Lung (tissue), 12 donors: ENCODE measurements around the gene FRMD4A. TPM values are rescaled to one million over a fixed set of nuclear protein-coding genes. Genes with fewer than 3 reads are reported as not detected.

Experiments
- ATAC-seq: fragments of 200-7000 bp; cut with Tn5 transposase; one replicate; pipeline ENCODE4 v1.9.1; 2020; ENCODE audit warnings: moderate number of reproducible peaks; ENCODE audit not compliant: insufficient read depth, low FRiP score
- DNase-seq, 3 donors: peaks; one replicate each; pipeline ENCODE4 v3.0.0-alpha.2; 2013 to 2017
- H3K27ac ChIP-seq, 2 donors: one replicate each; pipeline ENCODE4 v1.5.1; 2013; ENCODE audit warnings: mild to moderate bottlenecking in 2 of 2, moderate library complexity in 2 of 2, control low read depth in 1 of 2, inconsistent platforms in 1 of 2, low read depth in 1 of 2, low read length in 1 of 2
- H3K27me3 ChIP-seq, 3 donors: one replicate each; pipeline ENCODE4 v1.5.1; 2013; ENCODE audit warnings: low read length in 2 of 3; ENCODE audit not compliant: control insufficient read depth in 3 of 3, insufficient read depth in 3 of 3
- H3K36me3 ChIP-seq, 4 donors: one replicate each; pipeline ENCODE4 v1.5.1; 2013; ENCODE audit warnings: low read length in 4 of 4, mild to moderate bottlenecking in 1 of 4, moderate library complexity in 1 of 4; ENCODE audit not compliant: control insufficient read depth in 4 of 4, insufficient read depth in 4 of 4
- H3K4me1 ChIP-seq, 5 donors: one replicate each; pipeline ENCODE4 v1.5.1; 2013; ENCODE audit warnings: low read length in 5 of 5, mild to moderate bottlenecking in 2 of 5, moderate library complexity in 1 of 5; ENCODE audit not compliant: control insufficient read depth in 5 of 5, insufficient read depth in 5 of 5
- H3K4me3 ChIP-seq: one replicate; pipeline ENCODE4 v1.5.1; 2013; ENCODE audit warnings: mild to moderate bottlenecking, control low read depth, moderate library complexity
- H3K9ac ChIP-seq, 2 donors: one replicate each; pipeline ENCODE4 v1.5.1; 2013; ENCODE audit warnings: low read length in 2 of 2, control low read depth in 1 of 2; ENCODE audit not compliant: insufficient read depth in 1 of 2
- H3K9me3 ChIP-seq, 4 donors: one replicate each; pipeline ENCODE4 v1.5.1; 2013; ENCODE audit warnings: low read length in 3 of 4, mild to moderate bottlenecking in 1 of 4, moderate library complexity in 1 of 4; ENCODE audit not compliant: control insufficient read depth in 4 of 4, insufficient read depth in 3 of 4
- CTCF ChIP-seq: IDR thresholded peaks from 2 replicates; pipeline ENCODE4 v1.5.1; 2012; ENCODE audit warnings: mild to moderate bottlenecking; ENCODE audit errors: control extremely low read depth, extremely low read depth
- WGBS, 2 donors: extraction: QIAGEN DNeasy Blood & Tissue Kit; methylation state at CpG; one replicate each; pipeline ENCODE4 v1.1.7; 2013; 5-methylcytosine and 5-hydroxymethylcytosine counted together
- polyA plus RNA-seq, 2 donors: library from polyadenylated mRNA; stranded (reverse); fragments of 200-250 nt; gene quantifications; one replicate each; pipeline ENCODE4 v1.2.1, GENCODE V29; 2013
- total RNA-seq, 2 donors: library from RNA; depleted of rRNA in 1 of 2; stranded (reverse); fragments of >200 nt in 1 of 2; gene quantifications; one replicate each; pipeline ENCODE4 v1.2.1, GENCODE V29; 2014 to 2021
- donor health status: control.
- donor health status: control.
- donor health status: Bipolar disorder and iron deficiency.
- donor health status: healthy.
- donor health status: DM: yes; HTN: yes; CAD: no.

Gene FRMD4A
- total and polyA plus RNA-seq, 4 donors: 12.0 to 64.5 (median 29.3) TPM

- Histone ChIP-seq H3K27ac (no peak overlapping the region), H3K9ac (no peak overlapping the region), H3K9me3 (peaks cover 0 to 3% (median 0%) of the 10 kb centered on the region in 4 donors), H3K27me3 (no peaks in the 10 kb centered on the region), H3K4me1 (peaks cover 0 to 17% (median 5%) of the 10 kb centered on the region in 5 donors), H3K36me3 (no peaks in the 10 kb centered on the region), H3K4me3 (no peak overlapping the region)
- no peak for DNase-seq
- WGBS, 2 donors: 70 to 79% methylated on average over 4 of the region's 4 CpGs
- TF ChIP-seq CTCF: no peak
- ATAC-seq: no peak
Measured at GRCh38 chr10:13845897-13846296, 484.8 kb downstream of the FRMD4A start.

- DNase-seq (no peak), ATAC-seq (no peak)
- no peaks in the 10 kb centered on the region for H3K36me3 ChIP-seq
- peaks cover 0 to 17% (median 5%) of the 10 kb centered on the region in 5 donors for H3K4me1 ChIP-seq
- H3K27ac ChIP-seq: no peak overlapping the region
- no peak for TF ChIP-seq CTCF
- no peaks in the 10 kb centered on the region for H3K27me3 ChIP-seq
- peaks cover 0 to 4% (median 0%) of the 10 kb centered on the region in 4 donors for H3K9me3 ChIP-seq
- 85 to 93% methylated on average over 7 of the region's 7 CpGs for WGBS, 2 donors
- no peak overlapping the region for H3K4me3 ChIP-seq
- no peak overlapping the region for H3K9ac ChIP-seq
Measured at GRCh38 chr10:13844651-13845050, 486.1 kb downstream of the FRMD4A start.

GRCh38 chr10:13842117-13842516, 488.6 kb downstream of the FRMD4A start:
- DNase-seq: no peak
- H3K36me3 ChIP-seq: no peaks in the 10 kb centered on the region
- H3K4me1 ChIP-seq: peaks cover 0 to 13% (median 8%) of the 10 kb centered on the region in 5 donors
- no peak for TF ChIP-seq CTCF
- 58 to 62% methylated on average over 3 of the region's 3 CpGs for WGBS, 2 donors
- ATAC-seq: no peak
- no peak overlapping the region for H3K27ac ChIP-seq
- peaks cover 0 to 4% (median 0%) of the 10 kb centered on the region in 4 donors for H3K9me3 ChIP-seq
- H3K27me3 ChIP-seq: no peaks in the 10 kb centered on the region
- H3K4me3 ChIP-seq: no peak overlapping the region
- H3K9ac ChIP-seq: no peak overlapping the region

GRCh38 chr10:13840036-13840435, 490.7 kb downstream of the FRMD4A start:
- H3K4me1 ChIP-seq: peaks cover 2 to 22% (median 11%) of the 10 kb centered on the region in 5 donors
- H3K27ac ChIP-seq: peak overlapping the region in 1 of 2 donors; percentile 48
- H3K4me3 ChIP-seq: no peak overlapping the region
- 90 to 100% methylated on average over 3 of the region's 3 CpGs for WGBS, 2 donors
- peaks cover 0 to 4% (median 0%) of the 10 kb centered on the region in 4 donors for H3K9me3 ChIP-seq
- no peak overlapping the region for H3K9ac ChIP-seq
- ATAC-seq (no peak), DNase-seq (no peak)
- no peaks in the 10 kb centered on the region for H3K27me3 ChIP-seq
- no peaks in the 10 kb centered on the region for H3K36me3 ChIP-seq
- TF ChIP-seq CTCF: no peak
